Progenitor cell of endocrine pancreas (in vitro differentiated cells): ENCODE measurements around the gene DPEP2. TPM values are rescaled to one million over a fixed set of nuclear protein-coding genes. Genes with fewer than 3 reads are reported as not detected.
A peak's percentile ranks its signal among the peaks of the same experiment; 100 is the strongest.
"Not testable (repeated sequence)": the region's sequence is repeated elsewhere in the genome, so short reads cannot be mapped to it uniquely, and the experiment has no call there.

Experiments
- DNase-seq: peaks from one replicate; pipeline ENCODE4 v3.0.0; 2021; ENCODE audit warnings: low spot score; ENCODE audit not compliant: unreplicated experiment
- H3K27ac Mint-ChIP-seq: 2 replicates; pipeline ENCODE4 v1.8.0; 2021; ENCODE audit warnings: mild to moderate bottlenecking, moderate library complexity, mixed read lengths
- H3K27me3 Mint-ChIP-seq: 2 replicates; pipeline ENCODE4 v1.8.0; 2021; ENCODE audit warnings: mixed read lengths
- H3K36me3 Mint-ChIP-seq: 2 replicates; pipeline ENCODE4 v1.8.0; 2022; ENCODE audit warnings: mixed read lengths; ENCODE audit not compliant: insufficient read depth
- H3K4me1 Mint-ChIP-seq: 2 replicates; pipeline ENCODE4 v1.8.0; 2021; ENCODE audit warnings: low read depth, mixed read lengths
- H3K4me3 Mint-ChIP-seq: 2 replicates; pipeline ENCODE4 v1.8.0; 2021; ENCODE audit warnings: low read depth, mild to moderate bottlenecking, moderate library complexity, mixed read lengths
- H3K9me3 Mint-ChIP-seq: 2 replicates; pipeline ENCODE4 v1.8.0; 2021; ENCODE audit warnings: low read depth, mixed read lengths
- CTCF ChIP-seq: fragments of 200-600 bp; sonication (generic); IDR thresholded peaks from one replicate; pipeline ENCODE4 v1.5.0; 2021; ENCODE audit warnings: antibody characterized with exemption, mild to moderate bottlenecking; ENCODE audit not compliant: unreplicated experiment
- total RNA-seq: library from RNA; stranded (reverse); gene quantifications from 2 replicates; pipeline ENCODE4 v1.2.1, GENCODE V29; 2021

The DPEP2 gene
- total RNA-seq, 1 donor from 2014 or later = not detected

DNA sequence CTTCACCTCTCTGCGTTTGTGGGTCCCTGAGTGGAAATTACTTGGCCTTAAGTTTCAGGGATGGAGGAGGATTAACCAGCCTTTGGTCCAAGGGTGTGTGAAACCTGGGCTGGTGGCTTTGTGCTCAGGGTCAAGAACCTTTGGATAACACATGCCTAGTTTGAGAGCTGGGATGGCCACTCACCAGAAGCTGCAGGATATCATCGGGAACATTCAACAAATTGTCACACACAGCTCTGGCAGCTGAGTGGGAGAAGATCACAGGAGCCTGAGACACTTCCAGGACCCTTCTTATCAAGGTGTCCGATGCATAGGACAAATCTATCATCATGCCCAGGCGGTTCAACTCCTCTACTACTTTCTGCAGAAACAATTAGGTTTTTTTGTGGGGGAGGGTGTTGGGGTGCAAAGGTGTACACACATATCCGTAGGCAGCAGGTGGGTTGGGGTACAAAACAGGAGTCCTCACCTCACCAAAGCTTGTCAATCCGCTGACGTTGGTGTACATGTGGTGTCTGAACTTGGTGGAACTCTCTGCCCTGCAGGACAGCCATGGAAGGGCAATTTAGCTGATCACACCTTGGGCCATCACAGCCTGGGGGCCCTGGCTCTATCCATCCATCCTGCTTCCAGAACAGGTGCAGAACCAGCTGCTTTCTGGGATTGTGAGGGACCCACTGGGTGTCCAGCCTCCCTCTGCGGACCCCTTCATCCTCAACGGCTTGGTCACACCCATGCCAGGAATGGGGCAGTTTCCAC is 21.6 kb downstream of the DPEP2 start:
- Mint-ChIP-seq H3K9me3 (no peaks in the 10 kb centered on the region), H3K36me3 (no peaks in the 10 kb centered on the region), H3K4me1 (no peaks in the 10 kb centered on the region), H3K4me3 (no peak overlapping the region), H3K27me3 (no peaks in the 10 kb centered on the region), H3K27ac (no peak overlapping the region)
- no peak for TF ChIP-seq CTCF
- no peak for DNase-seq

GRCh38 chr16:67977005-67977404 is 22.3 kb downstream of the DPEP2 start:
- Mint-ChIP-seq H3K4me1 (no peaks in the 10 kb centered on the region), H3K27ac (no peak overlapping the region), H3K9me3 (no peaks in the 10 kb centered on the region), H3K4me3 (no peak overlapping the region), H3K27me3 (no peaks in the 10 kb centered on the region), H3K36me3 (no peaks in the 10 kb centered on the region)
- no peak for TF ChIP-seq CTCF
- DNase-seq = no peak

DNA sequence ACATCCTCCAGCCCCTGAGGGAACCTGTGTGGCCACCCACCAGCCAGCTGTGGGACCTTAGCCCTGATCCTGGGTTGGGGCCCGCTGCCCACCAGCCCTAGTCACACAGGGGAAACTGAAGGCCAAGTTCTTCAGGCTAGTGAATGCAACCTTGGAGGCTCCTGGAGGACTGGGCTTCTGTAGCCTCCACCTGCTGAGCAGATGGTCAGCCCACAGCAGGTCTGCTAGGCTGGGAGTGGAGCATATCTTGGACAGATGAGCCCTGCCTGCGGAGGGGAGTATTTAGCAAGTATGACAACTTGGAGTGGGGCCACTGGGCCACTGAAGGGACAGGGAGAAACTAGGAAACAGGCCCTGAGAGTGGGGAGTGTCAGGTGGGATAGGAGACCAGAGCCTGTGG is 23.1 kb downstream of the DPEP2 start:
- no peak for DNase-seq
- TF ChIP-seq CTCF = no peak
- no peaks in the 10 kb centered on the region for H3K4me1 Mint-ChIP-seq
- H3K4me3 Mint-ChIP-seq = no peak overlapping the region
- no peaks in the 10 kb centered on the region for H3K36me3 Mint-ChIP-seq
- H3K27me3 Mint-ChIP-seq = no peaks in the 10 kb centered on the region
- H3K27ac Mint-ChIP-seq = peak overlapping the region; percentile 21
- H3K9me3 Mint-ChIP-seq = no peaks in the 10 kb centered on the region

GRCh38 chr16:67975321-67976105 is 23.8 kb downstream of the DPEP2 start:
- no peak for TF ChIP-seq CTCF
- H3K4me1 Mint-ChIP-seq = no peaks in the 10 kb centered on the region
- no peak overlapping the region for H3K4me3 Mint-ChIP-seq
- no peak for DNase-seq
- no peak overlapping the region for H3K27ac Mint-ChIP-seq
- no peaks in the 10 kb centered on the region for H3K36me3 Mint-ChIP-seq
- no peaks in the 10 kb centered on the region for H3K27me3 Mint-ChIP-seq
- no peaks in the 10 kb centered on the region for H3K9me3 Mint-ChIP-seq

GRCh38 chr16:67972285-67972684 is 27.0 kb downstream of the DPEP2 start:
- H3K27me3 Mint-ChIP-seq, H3K36me3 Mint-ChIP-seq: not testable (repeated sequence)

More at GRCh38 chr16:67972285-67972684, 27.0 kb downstream of the DPEP2 start:
- H3K27ac Mint-ChIP-seq, H3K4me3 Mint-ChIP-seq, H3K9me3 Mint-ChIP-seq, H3K4me1 Mint-ChIP-seq, DNase-seq: not testable (repeated sequence)
